Naive thymus-derived CD8-positive, alpha-beta T cell (primary cell): ENCODE measurements around the gene SUGCT. TPM values are rescaled to one million over a fixed set of nuclear protein-coding genes. Genes with fewer than 3 reads are reported as not detected.

Experiments
- ATAC-seq, 2 donors: fragments of 150-1000 bp; cut with Tn5 transposase in 1 of 2; sonication (Bioruptor Pico), chemical (Tn5 transposase) in 1 of 2; 1 replicate in 1 of 2; 2 replicates in 1 of 2; pipeline ENCODE4 v1.10.0; 2021; ENCODE audit warnings: mild to moderate bottlenecking in 2 of 2, moderate library complexity in 2 of 2
- POLR2A ChIA-PET: fragments of 350-600 bp; sonication (Branson Sonifier 250); formaldehyde crosslinking; loops from one replicate; lab custom pipeline; 2021; ENCODE audit warnings: antibody characterized with exemption; lab: Charles Lee
- DNase-seq, 10 donors: peaks; one replicate each; pipeline versions ENCODE4 v3.0.0 to v3.0.0-alpha.2; 2020 to 2022
- H3K27ac Mint-ChIP-seq, 10 donors: one replicate each; pipeline ENCODE4 v1.8.0; 2020 to 2022; ENCODE audit warnings: mild to moderate bottlenecking in 10 of 10, mixed read lengths in 10 of 10, moderate library complexity in 4 of 10, inconsistent platforms in 1 of 10
- H3K27me3 Mint-ChIP-seq, 5 donors: one replicate each; pipeline ENCODE4 v1.8.0; 2021 to 2022; ENCODE audit warnings: mixed read lengths in 5 of 5
- H3K36me3 Mint-ChIP-seq, 3 donors: one replicate each; pipeline ENCODE4 v1.8.0; 2020 to 2022; ENCODE audit warnings: mixed read lengths in 3 of 3, mild to moderate bottlenecking in 2 of 3, inconsistent platforms in 1 of 3
- H3K4me1 Mint-ChIP-seq, 4 donors: one replicate each; pipeline ENCODE4 v1.8.0; 2021 to 2022; ENCODE audit warnings: mixed read lengths in 4 of 4
- H3K4me3 Mint-ChIP-seq, 10 donors: one replicate each; pipeline ENCODE4 v1.8.0; 2020 to 2022; ENCODE audit warnings: mild to moderate bottlenecking in 10 of 10, mixed read lengths in 10 of 10, moderate library complexity in 6 of 10, inconsistent platforms in 1 of 10
- H3K9me3 Mint-ChIP-seq, 9 donors: one replicate each; pipeline ENCODE4 v1.8.0; 2020 to 2022; ENCODE audit warnings: mixed read lengths in 9 of 9, mild to moderate bottlenecking in 3 of 9, inconsistent platforms in 1 of 9, moderate library complexity in 1 of 9
- polyA plus RNA-seq, 3 donors: library from polyadenylated mRNA; unstranded; fragments of 300-500 nt; fragmentation: Illumina TruSeq; gene quantifications; one replicate each; pipeline ENCODE4 v1.2.3, GENCODE V29; 2021
- total RNA-seq, 8 experiments: library from RNA in 2 of 8; stranded (reverse) in 2 of 8; gene quantifications; one replicate each; pipeline ENCODE4 v1.2.3 and lab custom pipeline; 2021 to 2026

The SUGCT gene
- total and polyA plus RNA-seq, 5 experiments from 2014 or later = 1.3 to 3.6 (median 2.1) TPM

DNA sequence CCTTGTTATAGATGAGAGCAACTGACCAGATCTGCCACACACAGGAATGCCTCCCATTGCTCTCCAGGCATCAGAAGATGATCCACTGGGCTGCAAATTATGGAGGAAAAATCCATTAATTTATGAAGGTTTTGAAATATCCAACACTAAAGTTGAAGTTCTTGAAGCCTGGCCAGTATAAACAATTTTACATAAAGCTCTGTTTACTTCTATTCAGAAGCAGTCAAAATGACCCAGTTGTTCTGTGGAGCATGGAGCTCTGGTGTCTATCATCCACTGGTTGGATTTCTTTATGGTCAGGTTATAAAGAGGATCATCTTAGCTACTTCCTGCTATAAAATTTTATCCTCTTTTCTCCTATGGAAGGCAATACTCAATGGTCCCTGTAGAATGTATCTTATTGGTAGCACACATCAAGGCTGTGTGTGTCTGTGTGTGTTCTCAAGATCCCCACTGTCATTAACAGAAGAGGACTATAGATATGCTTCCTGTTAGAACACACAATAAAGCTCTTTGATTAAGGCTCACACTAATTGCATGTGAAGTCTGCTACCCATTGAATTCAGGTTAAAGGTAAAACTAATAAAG, 747.4 kb downstream of the SUGCT start:
- DNase-seq = no peak
- H3K27ac Mint-ChIP-seq = no peak overlapping the region
- no peak overlapping the region for H3K4me3 Mint-ChIP-seq
- no peaks in the 10 kb centered on the region for H3K36me3 Mint-ChIP-seq
- no peak for ATAC-seq
- H3K9me3 Mint-ChIP-seq = peaks cover 0 to 9% (median 0%) of the 10 kb centered on the region in 9 donors
- H3K27me3 Mint-ChIP-seq = peaks cover 0 to 4% (median 0%) of the 10 kb centered on the region in 5 donors
- POLR2A ChIA-PET = no interaction called here
- H3K4me1 Mint-ChIP-seq = peaks cover 0 to 1% (median 0%) of the 10 kb centered on the region in 4 donors

GRCh38 chr7:40883826-40884225, 749.0 kb downstream of the SUGCT start:
- Mint-ChIP-seq H3K27ac (no peak overlapping the region), H3K27me3 (peaks cover 0 to 9% (median 0%) of the 10 kb centered on the region in 5 donors), H3K4me3 (no peak overlapping the region), H3K36me3 (peaks cover 0 to 6% (median 0%) of the 10 kb centered on the region in 3 donors), H3K4me1 (peaks cover 0 to 2% (median 0%) of the 10 kb centered on the region in 4 donors), H3K9me3 (peaks cover 0 to 16% (median 2%) of the 10 kb centered on the region in 9 donors)
- POLR2A ChIA-PET = no interaction called here
- no peak for DNase-seq
- ATAC-seq = no peak

- Mint-ChIP-seq H3K4me3 (no peak overlapping the region), H3K36me3 (peaks cover 0 to 6% (median 0%) of the 10 kb centered on the region in 3 donors), H3K27me3 (peaks cover 0 to 9% (median 0%) of the 10 kb centered on the region in 5 donors), H3K27ac (no peak overlapping the region), H3K9me3 (peaks cover 0 to 16% (median 4%) of the 10 kb centered on the region in 9 donors), H3K4me1 (peaks cover 0 to 2% (median 0%) of the 10 kb centered on the region in 4 donors)
- DNase-seq (no peak), ATAC-seq (no peak)
- POLR2A ChIA-PET = no interaction called here
Observed at GRCh38 chr7:40884241-40884640, 749.4 kb downstream of the SUGCT start.

DNA sequence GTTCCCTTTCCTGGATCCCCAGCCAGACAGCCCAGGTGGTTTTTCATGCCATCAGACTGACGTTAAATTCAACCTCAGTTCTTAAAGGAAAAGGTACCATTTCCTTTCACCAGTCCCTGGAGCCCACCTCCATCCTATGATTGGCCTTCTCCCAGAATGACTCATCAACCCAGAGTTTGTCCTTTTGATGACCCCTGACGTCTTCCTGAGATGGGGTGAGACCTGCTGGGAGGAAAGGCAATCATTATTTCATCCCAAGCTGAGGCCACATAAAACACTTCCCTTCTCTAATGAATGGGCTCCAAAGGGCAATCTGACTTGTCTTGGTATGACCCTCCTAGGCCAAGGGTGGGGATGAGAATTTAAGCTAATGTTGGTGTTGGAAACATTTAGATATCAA, 750.7 kb downstream of the SUGCT start:
- Mint-ChIP-seq H3K27ac (no peak overlapping the region), H3K36me3 (peaks cover 0 to 7% (median 0%) of the 10 kb centered on the region in 3 donors), H3K27me3 (peaks cover 0 to 4% (median 0%) of the 10 kb centered on the region in 5 donors), H3K4me1 (peaks cover 0 to 2% (median 0%) of the 10 kb centered on the region in 4 donors), H3K4me3 (no peak overlapping the region), H3K9me3 (peaks cover 0 to 23% (median 5%) of the 10 kb centered on the region in 9 donors)
- ATAC-seq (no peak), DNase-seq (no peak)
- POLR2A ChIA-PET = no interaction called here

- ATAC-seq (no peak), DNase-seq (no peak)
- peaks cover 0 to 18% (median 9%) of the 10 kb centered on the region in 3 donors for H3K36me3 Mint-ChIP-seq
- H3K4me1 Mint-ChIP-seq = peaks cover 0 to 2% (median 0%) of the 10 kb centered on the region in 4 donors
- peaks cover 0 to 4% (median 0%) of the 10 kb centered on the region in 5 donors for H3K27me3 Mint-ChIP-seq
- no peak overlapping the region for H3K27ac Mint-ChIP-seq
- H3K4me3 Mint-ChIP-seq = no peak overlapping the region
- H3K9me3 Mint-ChIP-seq = peaks cover 2 to 35% (median 15%) of the 10 kb centered on the region in 9 donors
- POLR2A ChIA-PET = interaction anchor here (0.6 kb wide), 1 partner anchor 519 kb away, joined by 3 read pairs; no protein-coding TSS in a partner anchor
Observed at GRCh38 chr7:40887099-40887498, 752.3 kb downstream of the SUGCT start.

- H3K27ac Mint-ChIP-seq = no peak overlapping the region
- no peak overlapping the region for H3K4me3 Mint-ChIP-seq
- H3K27me3 Mint-ChIP-seq = peaks cover 0 to 4% (median 0%) of the 10 kb centered on the region in 5 donors
- H3K4me1 Mint-ChIP-seq = peaks cover 0 to 2% (median 0%) of the 10 kb centered on the region in 4 donors
- H3K36me3 Mint-ChIP-seq = peaks cover 0 to 18% (median 9%) of the 10 kb centered on the region in 3 donors
- ATAC-seq = no peak
- H3K9me3 Mint-ChIP-seq = peaks cover 3 to 42% (median 17%) of the 10 kb centered on the region in 9 donors
- no peak for DNase-seq
- POLR2A ChIA-PET = no interaction called here
Observed at GRCh38 chr7:40888499-40888898, 753.7 kb downstream of the SUGCT start.

GRCh38 chr7:40889099-40889498, 754.3 kb downstream of the SUGCT start:
- POLR2A ChIA-PET = no interaction called here
- no peak for ATAC-seq
- Mint-ChIP-seq H3K27me3 (peaks cover 0 to 4% (median 0%) of the 10 kb centered on the region in 5 donors), H3K36me3 (peaks cover 0 to 18% (median 9%) of the 10 kb centered on the region in 3 donors), H3K4me3 (no peak overlapping the region), H3K9me3 (peaks cover 3 to 42% (median 17%) of the 10 kb centered on the region in 9 donors), H3K4me1 (peaks cover 0 to 2% (median 0%) of the 10 kb centered on the region in 4 donors), H3K27ac (no peak overlapping the region)
- DNase-seq = no peak

DNA sequence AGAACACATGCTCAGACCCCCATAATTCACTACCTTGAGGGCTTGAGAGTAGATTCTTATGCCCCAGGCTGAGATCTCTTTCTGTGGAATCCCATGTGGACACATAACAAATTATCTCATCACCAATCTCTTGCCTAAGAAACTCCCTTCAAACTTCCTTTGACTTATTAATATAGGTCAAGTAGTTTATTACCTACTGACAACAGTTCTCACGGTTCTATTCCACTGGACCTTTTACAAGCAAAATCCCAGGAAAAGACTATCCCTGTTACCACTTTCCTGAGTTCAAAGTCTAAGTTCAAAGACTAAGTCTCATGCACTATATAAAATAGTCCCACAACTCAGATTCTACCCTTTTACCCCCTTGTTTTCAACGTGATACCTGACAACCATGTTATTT, 754.7 kb downstream of the SUGCT start:
- Mint-ChIP-seq H3K4me3 (no peak overlapping the region), H3K27me3 (peaks cover 0 to 4% (median 0%) of the 10 kb centered on the region in 5 donors), H3K27ac (no peak overlapping the region), H3K36me3 (peaks cover 0 to 18% (median 9%) of the 10 kb centered on the region in 3 donors), H3K9me3 (peaks cover 5 to 41% (median 17%) of the 10 kb centered on the region in 9 donors), H3K4me1 (peaks cover 0 to 2% (median 0%) of the 10 kb centered on the region in 4 donors)
- POLR2A ChIA-PET = no interaction called here
- ATAC-seq (no peak), DNase-seq (no peak)

GRCh38 chr7:40890088-40890692, 755.4 kb downstream of the SUGCT start:
- Mint-ChIP-seq H3K4me3 (no peak overlapping the region), H3K4me1 (peaks cover 0 to 2% (median 0%) of the 10 kb centered on the region in 4 donors), H3K36me3 (peaks cover 0 to 18% (median 9%) of the 10 kb centered on the region in 3 donors), H3K27ac (no peak overlapping the region), H3K9me3 (peaks cover 7 to 42% (median 22%) of the 10 kb centered on the region in 9 donors), H3K27me3 (peaks cover 0 to 4% (median 0%) of the 10 kb centered on the region in 5 donors)
- POLR2A ChIA-PET = no interaction called here
- no peak for ATAC-seq
- DNase-seq = no peak

GRCh38 chr7:40891232-40891631, 756.4 kb downstream of the SUGCT start:
- H3K27me3 Mint-ChIP-seq = peaks cover 0 to 4% (median 0%) of the 10 kb centered on the region in 5 donors
- H3K4me1 Mint-ChIP-seq = peaks cover 0 to 2% (median 0%) of the 10 kb centered on the region in 4 donors
- peaks cover 0 to 18% (median 9%) of the 10 kb centered on the region in 3 donors for H3K36me3 Mint-ChIP-seq
- no peak overlapping the region for H3K27ac Mint-ChIP-seq
- DNase-seq (no peak), ATAC-seq (no peak)
- H3K9me3 Mint-ChIP-seq = peaks cover 7 to 41% (median 22%) of the 10 kb centered on the region in 9 donors
- POLR2A ChIA-PET = no interaction called here
- H3K4me3 Mint-ChIP-seq = no peak overlapping the region

DNA sequence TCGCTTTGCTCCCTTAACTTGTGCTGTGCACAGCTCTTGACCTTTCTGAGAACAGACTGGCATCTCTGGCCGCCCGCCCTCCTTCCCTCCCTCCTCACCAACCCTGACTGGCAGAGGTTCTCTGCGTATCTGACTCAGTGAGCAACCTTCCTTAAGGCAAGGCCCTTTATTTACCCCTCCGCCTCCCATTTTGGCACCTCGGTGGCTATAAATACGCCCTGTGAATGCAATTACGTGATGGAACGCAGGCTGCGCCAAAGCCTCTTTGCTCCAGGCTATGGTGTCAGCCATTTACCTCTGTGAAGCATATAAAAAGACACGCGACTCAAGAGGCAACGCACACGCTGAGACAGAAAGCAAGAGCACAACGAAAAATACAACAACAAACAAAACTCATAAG, 764.3 kb downstream of the SUGCT start:
- ATAC-seq (no peak), DNase-seq (no peak)
- Mint-ChIP-seq H3K27me3 (no peaks in the 10 kb centered on the region), H3K4me3 (no peak overlapping the region), H3K36me3 (peaks cover 0 to 5% (median 0%) of the 10 kb centered on the region in 3 donors), H3K27ac (no peak overlapping the region), H3K4me1 (no peaks in the 10 kb centered on the region), H3K9me3 (peaks cover 7 to 31% (median 14%) of the 10 kb centered on the region in 9 donors)
- POLR2A ChIA-PET = no interaction called here

DNA sequence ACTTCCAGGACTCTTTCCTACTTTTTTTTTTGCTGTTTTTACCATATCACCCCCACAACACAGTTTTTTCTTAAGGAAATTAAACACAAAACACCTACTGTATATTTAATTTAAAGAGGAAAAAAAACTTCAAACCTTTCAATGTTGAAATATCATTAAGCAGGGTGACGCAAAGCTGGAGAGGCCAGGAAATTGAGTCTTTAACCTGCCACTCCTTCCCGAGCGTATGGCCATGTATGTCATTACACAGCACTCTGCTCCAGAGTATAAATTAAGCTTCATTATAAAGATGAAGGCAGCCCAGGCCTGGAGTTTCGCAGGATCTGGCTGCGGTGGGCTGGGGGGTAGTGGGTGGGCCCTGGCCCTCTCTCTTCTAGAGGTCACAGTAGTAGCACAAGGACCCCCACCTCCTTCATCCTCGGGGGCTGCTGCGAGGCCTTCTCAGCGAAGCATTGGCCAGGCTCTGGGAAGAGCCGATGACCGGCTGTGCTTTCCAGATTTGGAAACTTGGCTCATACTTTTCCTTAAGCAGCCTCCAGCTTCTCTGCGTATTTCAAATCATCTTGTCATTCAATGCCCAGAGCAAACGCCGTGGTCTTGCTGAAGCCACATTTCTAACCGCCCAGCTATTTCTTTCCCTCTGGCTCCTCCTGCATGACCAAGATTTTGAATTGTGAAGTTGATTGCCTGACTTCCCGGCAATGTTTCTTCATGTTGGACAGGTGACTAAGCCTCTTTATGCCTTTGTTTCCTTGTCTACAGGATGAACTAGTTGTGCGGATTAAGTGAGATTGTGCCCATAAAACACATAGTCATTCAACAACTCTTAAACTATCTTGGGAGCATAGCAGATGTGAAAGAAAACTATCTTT, 765.1 kb downstream of the SUGCT start:
- peaks cover 5 to 31% (median 13%) of the 10 kb centered on the region in 9 donors for H3K9me3 Mint-ChIP-seq
- no peaks in the 10 kb centered on the region for H3K27me3 Mint-ChIP-seq
- ATAC-seq (no peak), DNase-seq (no peak)
- POLR2A ChIA-PET = no interaction called here
- H3K4me3 Mint-ChIP-seq = no peak overlapping the region
- no peak overlapping the region for H3K27ac Mint-ChIP-seq
- H3K36me3 Mint-ChIP-seq = peaks cover 0 to 5% (median 0%) of the 10 kb centered on the region in 3 donors
- H3K4me1 Mint-ChIP-seq = no peaks in the 10 kb centered on the region
